Keratinocyte (primary cell): ENCODE measurements around the gene CYSTM1. TPM values are rescaled to one million over a fixed set of nuclear protein-coding genes. Genes with fewer than 3 reads are reported as not detected.

Experiments
- DNase-seq: peaks from one replicate; pipeline ENCODE4 v3.0.0-alpha.2; 2011; ENCODE audit warnings: low read depth, missing footprints, low spot score
- FAIRE-seq: peaks from 2 replicates; lab custom pipeline; 2011; peaks lifted over from hg19 to GRCh38; lab: Jason Lieb, UNC
- H2AFZ ChIP-seq: 2 replicates; pipeline ENCODE4 v1.6.0; 2012; ENCODE audit warnings: low read length, control low read depth, inconsistent platforms; ENCODE audit not compliant: control insufficient read depth
- H3K27ac ChIP-seq: 2 replicates; pipeline ENCODE4 v1.5.1; 2011; ENCODE audit warnings: low read length; ENCODE audit not compliant: control insufficient read depth, insufficient read depth
- H3K27me3 ChIP-seq: 3 replicates; pipeline ENCODE4 v1.6.0; 2011; ENCODE audit warnings: low read length; ENCODE audit not compliant: control insufficient read depth, insufficient read depth; ENCODE audit errors: extremely low read depth
- H3K36me3 ChIP-seq, 2 experiments: 2 replicates in 1 of 2; 3 replicates in 1 of 2; pipeline ENCODE4 v1.5.1; 2011; ENCODE audit warnings: low read length in 2 of 2, mild to moderate bottlenecking in 1 of 2; ENCODE audit not compliant: control insufficient read depth in 2 of 2, insufficient read depth in 2 of 2; ENCODE audit errors: extremely low read depth in 1 of 2
- H3K4me1 ChIP-seq: 3 replicates; pipeline ENCODE4 v1.5.1; 2011; ENCODE audit warnings: low read length; ENCODE audit not compliant: control insufficient read depth, insufficient read depth; ENCODE audit errors: extremely low read depth
- H3K4me2 ChIP-seq: 3 replicates; pipeline ENCODE4 v1.6.0; 2011; ENCODE audit warnings: low read depth, low read length; ENCODE audit not compliant: control insufficient read depth, insufficient read depth; ENCODE audit errors: extremely low read depth
- H3K4me3 ChIP-seq, 3 experiments: fragments of 200-600 bp in 1 of 3; sonication (generic) in 1 of 3; 2 replicates in 2 of 3; 3 replicates in 1 of 3; pipeline ENCODE4 v1.5.1; 2011 to 2016; ENCODE audit warnings: low read length in 3 of 3, mild to moderate bottlenecking in 3 of 3, control low read depth in 2 of 3, inconsistent platforms in 1 of 3, low read depth in 1 of 3, mixed read lengths in 1 of 3, mixed run types in 1 of 3, moderate library complexity in 1 of 3; ENCODE audit not compliant: control insufficient read depth in 2 of 3, insufficient read depth in 2 of 3; ENCODE audit errors: extremely low read depth in 1 of 3
- H3K79me2 ChIP-seq: 2 replicates; pipeline ENCODE4 v1.6.0; 2012; ENCODE audit warnings: low read length; ENCODE audit not compliant: control insufficient read depth, insufficient read depth
- H3K9ac ChIP-seq: 3 replicates; pipeline ENCODE4 v1.6.0; 2011; ENCODE audit warnings: low read length; ENCODE audit not compliant: control insufficient read depth, insufficient read depth; ENCODE audit errors: extremely low read depth
- H3K9me1 ChIP-seq: 3 replicates; pipeline ENCODE4 v1.6.0; 2011; ENCODE audit warnings: low read length; ENCODE audit not compliant: control insufficient read depth, insufficient read depth; ENCODE audit errors: extremely low read depth
- H3K9me3 ChIP-seq: 2 replicates; pipeline ENCODE4 v1.5.1; 2012; ENCODE audit warnings: low read depth, low read length; ENCODE audit not compliant: control insufficient read depth
- H4K20me1 ChIP-seq: 3 replicates; pipeline ENCODE4 v1.6.0; 2011; ENCODE audit warnings: low read length; ENCODE audit not compliant: control insufficient read depth, insufficient read depth; ENCODE audit errors: extremely low read depth
- EZH2 ChIP-seq: IDR thresholded peaks from one replicate; pipeline ENCODE4 v1.6.1; 2012; ENCODE audit warnings: inconsistent platforms, mild to moderate bottlenecking, low read length, moderate library complexity
- dilution Hi-C: fragments of 300-500 bp; cut with MboI; formaldehyde crosslinking; loops from one replicate; pipeline ENCODE4 v1.7.0; 2020; ENCODE audit warnings: low sequenced_read_pairs; ENCODE audit not compliant: extremely low pct_ligation_motif_present
- polyA plus RNA-seq, 5 experiments: library from polyadenylated mRNA; depleted of rRNA in 3 of 5; stranded (reverse) in 3 of 5; stranded (forward) in 1 of 5; unstranded in 1 of 5; fragments of >200 nt; gene quantifications; 1 replicate in 1 of 5; 2 replicates in 3 of 5; 3 replicates in 1 of 5; pipeline versions ENCODE4 v1.2.1 to v1.2.3, GENCODE V29; 2011 to 2012; ENCODE audit warnings: missing spikeins in 2 of 5, low read depth in 1 of 5, low replicate concordance in 1 of 5
- TF ChIP-seq, protein P1 (sequence below), 3 experiments: IDR thresholded peaks in 1 of 3; conservative IDR thresholded peaks in 1 of 3; optimal IDR thresholded peaks in 1 of 3; 2 replicates in 2 of 3; 3 replicates in 1 of 3; pipeline versions ENCODE3 to v1.5.1; 2011; ENCODE audit warnings: low read length in 3 of 3, mild to moderate bottlenecking in 3 of 3, moderate library complexity in 2 of 3, control low read depth in 1 of 3, inconsistent platforms in 1 of 3; ENCODE audit not compliant: insufficient read depth in 2 of 3; ENCODE audit errors: extremely low read depth in 1 of 3

Gene CYSTM1
- polyA plus RNA-seq, 1 donor (not counting 4 experiments of a cell fraction or from before 2014, with no cell fraction given), result 34.3 TPM

GRCh38 chr5:140227046-140227445 is 52.1 kb downstream of the CYSTM1 start:
- no peaks in the 10 kb centered on the region for H3K27me3 ChIP-seq
- DNase-seq, result no peak
- H3K4me3 ChIP-seq, result no peak overlapping the region
- no peak for FAIRE-seq
- dilution Hi-C loops, result no loop called here
- H4K20me1 ChIP-seq, result no peaks in the 10 kb centered on the region
- TF ChIP-seq, protein P1, sequence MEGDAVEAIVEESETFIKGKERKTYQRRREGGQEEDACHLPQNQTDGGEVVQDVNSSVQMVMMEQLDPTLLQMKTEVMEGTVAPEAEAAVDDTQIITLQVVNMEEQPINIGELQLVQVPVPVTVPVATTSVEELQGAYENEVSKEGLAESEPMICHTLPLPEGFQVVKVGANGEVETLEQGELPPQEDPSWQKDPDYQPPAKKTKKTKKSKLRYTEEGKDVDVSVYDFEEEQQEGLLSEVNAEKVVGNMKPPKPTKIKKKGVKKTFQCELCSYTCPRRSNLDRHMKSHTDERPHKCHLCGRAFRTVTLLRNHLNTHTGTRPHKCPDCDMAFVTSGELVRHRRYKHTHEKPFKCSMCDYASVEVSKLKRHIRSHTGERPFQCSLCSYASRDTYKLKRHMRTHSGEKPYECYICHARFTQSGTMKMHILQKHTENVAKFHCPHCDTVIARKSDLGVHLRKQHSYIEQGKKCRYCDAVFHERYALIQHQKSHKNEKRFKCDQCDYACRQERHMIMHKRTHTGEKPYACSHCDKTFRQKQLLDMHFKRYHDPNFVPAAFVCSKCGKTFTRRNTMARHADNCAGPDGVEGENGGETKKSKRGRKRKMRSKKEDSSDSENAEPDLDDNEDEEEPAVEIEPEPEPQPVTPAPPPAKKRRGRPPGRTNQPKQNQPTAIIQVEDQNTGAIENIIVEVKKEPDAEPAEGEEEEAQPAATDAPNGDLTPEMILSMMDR (optimal IDR thresholded peaks at IDR 0.05 in 1 of 3, IDR thresholded peaks at IDR 0.05 in 1 of 3, conservative IDR thresholded peaks at IDR 0.05 in 1 of 3; ENCODE audit: extremely low read depth in 1 of 3, insufficient read depth in 2 of 3, low read length in 3 of 3), result no peak
- no peak for TF ChIP-seq EZH2
- H3K4me2 ChIP-seq, result no peak overlapping the region
- H2AFZ ChIP-seq, result no peak overlapping the region
- H3K4me1 ChIP-seq, result peaks cover under 1% of the 10 kb centered on the region
- no peak overlapping the region for H3K9ac ChIP-seq
- no peaks in the 10 kb centered on the region for H3K9me3 ChIP-seq
- no peak overlapping the region for H3K27ac ChIP-seq
- peaks cover 0 to 1% of the 10 kb centered on the region in 2 experiments for H3K36me3 ChIP-seq
- no peaks in the 10 kb centered on the region for H3K79me2 ChIP-seq
- H3K9me1 ChIP-seq, result no peaks in the 10 kb centered on the region

DNA sequence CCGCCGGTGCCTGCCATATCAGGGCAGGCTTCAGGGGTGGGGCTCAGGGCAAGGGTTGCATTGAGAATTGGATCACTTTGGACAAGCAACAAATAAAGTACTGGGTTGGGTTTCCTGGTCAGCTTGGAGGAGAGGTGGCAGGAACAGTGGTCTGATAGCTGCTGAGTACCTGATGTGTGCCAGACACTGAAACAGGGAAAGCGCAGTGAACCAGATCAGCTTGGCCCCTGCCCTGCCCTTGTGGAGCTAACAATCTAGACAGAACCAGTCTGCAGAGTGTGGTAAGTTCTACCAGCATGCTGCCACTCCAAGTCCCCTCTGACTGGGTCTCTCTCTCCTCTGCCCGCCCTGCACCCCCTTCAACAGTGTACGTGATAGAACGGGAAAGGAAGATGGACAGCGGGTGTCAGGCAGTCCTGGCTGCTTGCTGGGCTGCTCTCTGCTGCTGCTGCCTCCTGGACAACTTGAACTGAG is 53.4 kb downstream of the CYSTM1 start:
- H3K27me3 ChIP-seq, result no peaks in the 10 kb centered on the region
- H4K20me1 ChIP-seq, result no peaks in the 10 kb centered on the region
- dilution Hi-C loops, result no loop called here
- no peak overlapping the region for H2AFZ ChIP-seq
- H3K9me1 ChIP-seq, result no peaks in the 10 kb centered on the region
- no peaks in the 10 kb centered on the region for H3K79me2 ChIP-seq
- FAIRE-seq (no peak), DNase-seq (no peak)
- peaks cover 0 to 1% of the 10 kb centered on the region in 2 experiments for H3K36me3 ChIP-seq
- H3K4me3 ChIP-seq, result no peak overlapping the region
- H3K9ac ChIP-seq, result no peak overlapping the region
- H3K4me1 ChIP-seq, result no peaks in the 10 kb centered on the region
- H3K9me3 ChIP-seq, result no peaks in the 10 kb centered on the region
- no peak for TF ChIP-seq EZH2
- TF ChIP-seq, protein P1 (optimal IDR thresholded peaks at IDR 0.05 in 1 of 3, IDR thresholded peaks at IDR 0.05 in 1 of 3, conservative IDR thresholded peaks at IDR 0.05 in 1 of 3; ENCODE audit: extremely low read depth in 1 of 3, insufficient read depth in 2 of 3, low read length in 3 of 3), result no peak
- no peak overlapping the region for H3K27ac ChIP-seq
- H3K4me2 ChIP-seq, result no peak overlapping the region
